ENCODE results near the gene FBXO3. TPM values are rescaled to one million over a fixed set of nuclear protein-coding genes. Genes with fewer than 3 reads are reported as not detected.

FBXO3 gene
- total and polyA plus RNA-seq, 2 of the 13 experiments (the other 11 are each of a cell fraction or from before 2014, with no cell fraction given): 20.4 to 27.6 TPM

- Histone ChIP-seq H3K79me2 (ENCODE audit: insufficient read depth, low read length) (no peaks in the 10 kb centered on the region), H3K4me3 (replicated peaks in 1 of 3; ENCODE audit: insufficient read depth in 1 of 3, low read depth in 2 of 3, low read length in 3 of 3) (no peak overlapping the region), H4K20me1 (ENCODE audit: insufficient read depth, low read length) (no peaks in the 10 kb centered on the region; the same call in 1 of the 2 replicates), H3K9me3 (ENCODE audit: low read length) (no peaks in the 10 kb centered on the region), H3K4me2 (ENCODE audit: low read depth, low read length) (no peak overlapping the region), H3K9ac (ENCODE audit: insufficient read depth, low read depth, low read length) (no peak overlapping the region), H3K27me3 (ENCODE audit: control insufficient read depth in 1 of 2, insufficient read depth in 2 of 2, low read length in 2 of 2) (peaks cover 2 to 11% of the 10 kb centered on the region in 2 experiments; a peak in 2 of 5 replicates), H3K27ac (ENCODE audit: extremely low read length, insufficient read depth, low read length) (no peak overlapping the region), H3K4me1 (ENCODE audit: insufficient read depth, low read length) (no peaks in the 10 kb centered on the region), H3K36me3 (replicated peaks in 1 of 2; ENCODE audit: control insufficient read depth in 1 of 2, insufficient read depth in 2 of 2, low read length in 2 of 2) (no peaks in the 10 kb centered on the region), H2AFZ (ENCODE audit: low read length) (no peak overlapping the region)
- no peak for ATAC-seq
- no peak for DNase-seq (ENCODE audit: low spot score)
- FAIRE-seq: no peak
- in situ Hi-C loops (cut with HindIII; ENCODE audit: extremely low pct_ligation_motif_present, low pct_unique_long_range_greater_than_20kb) (no loop called here), intact Hi-C loops (cut with micrococcal nuclease; ENCODE audit: unreplicated experiment) (no loop called here)
- POLR2A ChIA-PET: no interaction called here
- BruUV-seq (replicated peaks): no TSS peak
- CTCF ChIA-PET (ENCODE audit: low intra/inter-chr PET ratio, low total read pairs): no interaction called here
- TF ChIP-seq ZNF556 (CRISPR knock-in tag; IDR thresholded peaks at IDR 0.05; ENCODE audit: borderline replicate concordance) (no peak), TGIF2 (CRISPR knock-in tag; IDR thresholded peaks at IDR 0.05) (no peak), ZSCAN20 (CRISPR knock-in tag; IDR thresholded peaks at IDR 0.05; ENCODE audit: borderline replicate concordance) (no peak), ZNF296 (CRISPR knock-in tag; conservative IDR thresholded peaks at IDR 0.05) (no peak), KLF16 (CRISPR knock-in tag; IDR thresholded peaks at IDR 0.05) (no peak), HINFP (CRISPR knock-in tag; IDR thresholded peaks at IDR 0.05; ENCODE audit: low read depth) (no peak)
- WGBS (ENCODE audit: low lambda C conversion rate): 0% methylated on average over 2 of the region's 2 CpGs
Observed at GRCh38 chr11:33787076-33787475, 12.8 kb upstream of the FBXO3 start.

- peaks cover 2 to 13% of the 10 kb centered on the region in 2 experiments; a peak in 2 of 5 replicates for H3K27me3 ChIP-seq (ENCODE audit: control insufficient read depth in 1 of 2, insufficient read depth in 2 of 2, low read length in 2 of 2)
- TF ChIP-seq ZFP82 (CRISPR knock-in tag; IDR thresholded peaks at IDR 0.05; ENCODE audit: borderline replicate concordance) (no peak), FIP1L1 (IDR thresholded peaks at IDR 0.05; ENCODE audit: borderline replicate concordance, insufficient read depth, low read depth, low read length) (no peak), ZSCAN21 (CRISPR knock-in tag; IDR thresholded peaks at IDR 0.05; ENCODE audit: borderline replicate concordance) (no peak), MLLT10 (CRISPR knock-in tag; IDR thresholded peaks at IDR 0.05) (no peak), TRAFD1 (CRISPR knock-in tag; IDR thresholded peaks at IDR 0.05; ENCODE audit: borderline replicate concordance) (no peak), ZNF549 (CRISPR knock-in tag; IDR thresholded peaks at IDR 0.05) (no peak), HOXA9 (CRISPR knock-in tag; IDR thresholded peaks at IDR 0.05; ENCODE audit: borderline replicate concordance) (no peak), FOSL1 (CRISPR knock-in tag; IDR thresholded peaks at IDR 0.05; ENCODE audit: borderline replicate concordance) (no peak), ZNF274 (CRISPR knock-in tag; IDR thresholded peaks at IDR 0.05) (no peak), ZFP36L1 (CRISPR knock-in tag; IDR thresholded peaks at IDR 0.05) (no peak), ELF4 (CRISPR knock-in tag; IDR thresholded peaks at IDR 0.05; ENCODE audit: borderline replicate concordance) (no peak)
Observed at GRCh38 chr11:33785609-33786008, 11.3 kb upstream of the FBXO3 start.

More at GRCh38 chr11:33785609-33786008, 11.3 kb upstream of the FBXO3 start:
- no peak for FAIRE-seq
- 14% methylated on average over 3 of the region's 3 CpGs for WGBS (ENCODE audit: low lambda C conversion rate)
- Histone ChIP-seq H2AFZ (ENCODE audit: low read length) (no peak overlapping the region), H3K9me3 (ENCODE audit: low read length) (no peaks in the 10 kb centered on the region), H3K4me1 (ENCODE audit: insufficient read depth, low read length) (no peaks in the 10 kb centered on the region), H3K9ac (ENCODE audit: insufficient read depth, low read depth, low read length) (no peak overlapping the region), H3K4me2 (ENCODE audit: low read depth, low read length) (no peak overlapping the region), H3K27ac (ENCODE audit: extremely low read length, insufficient read depth, low read length) (no peak overlapping the region), H3K79me2 (ENCODE audit: insufficient read depth, low read length) (no peaks in the 10 kb centered on the region), H4K20me1 (ENCODE audit: insufficient read depth, low read length) (no peaks in the 10 kb centered on the region; the same call in 1 of the 2 replicates), H3K36me3 (replicated peaks in 1 of 2; ENCODE audit: control insufficient read depth in 1 of 2, insufficient read depth in 2 of 2, low read length in 2 of 2) (no peaks in the 10 kb centered on the region), H3K4me3 (replicated peaks in 1 of 3; ENCODE audit: insufficient read depth in 1 of 3, low read depth in 2 of 3, low read length in 3 of 3) (no peak overlapping the region)
- ChIA-PET CTCF (ENCODE audit: low intra/inter-chr PET ratio, low total read pairs) (no interaction called here), POLR2A (no interaction called here)
- DNase-seq (ENCODE audit: low spot score): no peak
- intact Hi-C loops (cut with micrococcal nuclease; ENCODE audit: unreplicated experiment): no loop called here
- no TSS peak for BruUV-seq (replicated peaks)
- in situ Hi-C loops (cut with HindIII; ENCODE audit: extremely low pct_ligation_motif_present, low pct_unique_long_range_greater_than_20kb): no loop called here
- ATAC-seq: no peak

Data from HepG2 (cell line).